T-helper 1 cell (primary cell): ENCODE data around the gene ZNF578.
A peak's percentile ranks its signal among the peaks of the same experiment; 100 is the strongest.
"Not testable (repeated sequence)": the region's sequence is repeated elsewhere in the genome, so short reads cannot be mapped to it uniquely, and the experiment has no call there.

Experiments used
- DNase-seq, 5 donors: peaks; one replicate each; pipeline ENCODE4 v3.0.0-alpha.2; 2012 to 2020

The ZNF578 gene

GRCh38 chr19:52516191-52516590, 62.8 kb downstream of the ZNF578 start:
- no peak for DNase-seq

GRCh38 chr19:52518646-52519045, 65.3 kb downstream of the ZNF578 start:
- no peak for DNase-seq

GRCh38 chr19:52519175-52519574, 65.8 kb downstream of the ZNF578 start:
- not testable (repeated sequence) for DNase-seq

- DNase-seq, result no peak
These were observed 66.7 kb downstream of the ZNF578 start for GRCh38 chr19:52520013-52520412.

GRCh38 chr19:52522551-52522950, 69.2 kb downstream of the ZNF578 start:
- DNase-seq, result no peak

- DNase-seq, result no peak
These were observed 70.7 kb downstream of the ZNF578 start for GRCh38 chr19:52524086-52524485.

GRCh38 chr19:52527134-52527955, 74.0 kb downstream of the ZNF578 start, which contains the start of gene ZNF808:
TSS of gene ZNF808 (plus strand) at chr19:52527668. CDS start at chr19:52543285, 15,617 bp downstream.
- DNase-seq, result peak; percentile 93 to 97 (median 97)

- no peak for DNase-seq
These were observed 74.6 kb downstream of the ZNF578 start for GRCh38 chr19:52527956-52528351.

- no peak for DNase-seq
These were observed 79.1 kb downstream of the ZNF578 start for GRCh38 chr19:52532480-52532879.

GRCh38 chr19:52533901-52534300, 80.5 kb downstream of the ZNF578 start:
- DNase-seq, result no peak

- DNase-seq, result peak in 2 of 5 donors; percentile 5 to 8
These were observed 82.0 kb downstream of the ZNF578 start for GRCh38 chr19:52535385-52535770.

- DNase-seq, result peak; percentile 86 to 92 (median 90)
These were observed 82.6 kb downstream of the ZNF578 start for GRCh38 chr19:52535771-52536447.

GRCh38 chr19:52536448-52536800, 83.1 kb downstream of the ZNF578 start:
- peak in 4 of 5 donors; percentile 18 to 59 (median 26) for DNase-seq

- DNase-seq, result not testable (repeated sequence)
These were observed 85.5 kb downstream of the ZNF578 start for GRCh38 chr19:52538815-52539214.

- DNase-seq, result not testable (repeated sequence)
These were observed 87.8 kb downstream of the ZNF578 start for GRCh38 chr19:52541176-52541575.

GRCh38 chr19:52541608-52542007, 88.3 kb downstream of the ZNF578 start:
- no peak for DNase-seq

- not testable (repeated sequence) for DNase-seq
These were observed 89.2 kb downstream of the ZNF578 start for GRCh38 chr19:52542541-52542940.

GRCh38 chr19:52542984-52543664, 89.8 kb downstream of the ZNF578 start:
- peak in 3 of 5 donors; percentile 6 to 62 (median 20) for DNase-seq

GRCh38 chr19:52554216-52554971, 101.0 kb downstream of the ZNF578 start:
- DNase-seq, result no peak

- DNase-seq, result no peak
These were observed 104.1 kb downstream of the ZNF578 start for GRCh38 chr19:52557231-52557995.

- not testable (repeated sequence) for DNase-seq
These were observed 105.5 kb downstream of the ZNF578 start for GRCh38 chr19:52558732-52559445.
